Measurements from ENCODE around the gene ARL15. TPM values are rescaled to one million over a fixed set of nuclear protein-coding genes. Genes with fewer than 3 reads are reported as not detected.
"Not testable (repeated sequence)": the region's sequence is repeated elsewhere in the genome, so short reads cannot be mapped to it uniquely, and the experiment has no call there.

ARL15 gene
- total RNA-seq, 1 donor from 2014 or later: 24.3 TPM

DNA sequence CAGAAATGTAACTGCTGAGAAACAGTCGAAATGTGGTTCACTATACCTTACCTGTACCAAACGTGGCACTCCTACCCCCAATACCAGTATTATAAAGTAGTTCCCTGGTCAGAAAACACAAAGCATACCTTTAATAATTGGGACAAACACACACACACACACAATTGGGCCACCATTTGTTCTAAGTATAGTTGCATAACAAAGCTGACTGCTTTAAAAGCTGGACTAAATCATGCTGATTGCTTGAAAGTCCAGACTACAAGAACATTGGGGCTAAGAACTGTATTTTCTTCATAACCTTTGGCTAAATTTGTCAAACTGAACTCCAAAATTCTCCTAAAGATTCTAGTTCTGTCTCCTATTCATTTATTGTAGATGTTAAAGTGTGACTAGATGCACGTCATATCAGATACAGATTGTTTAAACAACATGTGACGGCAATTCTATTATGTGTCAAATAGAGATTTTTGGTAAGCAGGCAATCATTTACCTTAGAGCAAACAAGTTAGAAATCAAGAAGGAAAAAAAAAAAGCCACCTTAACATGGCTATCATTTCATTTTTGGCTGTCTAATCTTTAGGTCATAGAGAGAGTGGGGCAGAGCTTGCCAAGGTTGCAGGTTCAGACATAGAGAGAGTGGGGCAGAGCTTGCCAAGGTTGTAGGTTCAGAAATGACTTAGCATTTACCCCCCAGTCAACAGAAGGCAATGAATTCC is 265.1 kb downstream of the ARL15 start:
- DNase-seq (ENCODE audit: low spot score): no peak

DNA sequence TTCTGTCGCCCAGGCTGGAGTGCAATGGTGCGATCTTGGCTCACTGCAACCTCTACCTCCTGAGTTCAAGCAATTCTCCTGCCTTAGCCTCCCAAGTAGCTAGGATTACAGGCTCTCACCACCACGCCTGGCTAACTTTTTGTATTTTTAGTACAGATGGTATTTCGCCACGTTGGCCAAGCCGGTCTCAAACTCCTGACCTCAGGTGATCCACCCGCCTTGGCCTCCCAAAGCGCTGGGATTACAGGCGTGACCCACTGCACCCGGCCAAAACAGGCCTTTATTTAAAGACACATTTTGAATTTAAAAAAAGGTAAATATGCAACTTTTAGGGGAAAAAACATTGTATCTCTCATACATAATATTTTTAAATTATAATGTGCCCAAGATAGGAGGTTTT is 266.1 kb downstream of the ARL15 start:
- not testable (repeated sequence) for DNase-seq (ENCODE audit: low spot score)

DNA sequence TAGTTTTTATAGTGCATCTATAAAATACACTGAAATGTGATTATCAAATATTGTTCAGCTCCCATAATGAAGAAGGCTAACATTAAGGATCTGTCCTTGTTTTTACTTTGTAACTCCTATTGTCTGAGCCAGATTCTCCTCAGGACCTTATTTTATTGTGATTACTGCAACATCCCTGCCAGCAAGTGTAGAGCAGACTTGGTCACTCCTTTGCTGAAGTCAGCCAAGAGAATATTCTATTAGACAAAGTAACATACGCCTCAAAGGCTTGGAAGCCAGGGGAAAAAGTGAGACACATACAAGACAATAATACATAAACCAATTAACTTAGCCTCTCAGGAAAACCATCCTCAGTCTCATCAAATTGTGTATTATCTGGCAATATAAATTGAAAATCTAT is 269.6 kb downstream of the ARL15 start:
- DNase-seq (ENCODE audit: low spot score): no peak

DNA sequence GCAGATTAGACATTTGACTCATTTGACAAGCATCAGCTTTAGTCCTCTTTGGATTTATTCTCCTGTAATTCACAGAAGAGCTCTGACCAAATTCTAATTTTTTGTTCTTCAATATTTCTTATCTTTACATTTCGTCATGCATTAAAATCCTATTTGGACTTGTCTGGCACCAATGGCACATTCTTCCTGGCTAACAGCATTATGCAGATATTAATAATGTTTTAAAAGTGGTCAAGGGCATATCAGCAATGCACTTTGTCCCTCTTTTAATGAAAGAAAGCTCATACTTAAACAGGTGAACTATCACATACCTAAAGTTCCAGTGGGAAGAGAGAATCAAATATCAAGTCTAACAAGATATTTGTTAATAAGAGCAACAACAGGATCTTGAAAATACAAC is 270.4 kb downstream of the ARL15 start:
- no peak for DNase-seq (ENCODE audit: low spot score)

DNA sequence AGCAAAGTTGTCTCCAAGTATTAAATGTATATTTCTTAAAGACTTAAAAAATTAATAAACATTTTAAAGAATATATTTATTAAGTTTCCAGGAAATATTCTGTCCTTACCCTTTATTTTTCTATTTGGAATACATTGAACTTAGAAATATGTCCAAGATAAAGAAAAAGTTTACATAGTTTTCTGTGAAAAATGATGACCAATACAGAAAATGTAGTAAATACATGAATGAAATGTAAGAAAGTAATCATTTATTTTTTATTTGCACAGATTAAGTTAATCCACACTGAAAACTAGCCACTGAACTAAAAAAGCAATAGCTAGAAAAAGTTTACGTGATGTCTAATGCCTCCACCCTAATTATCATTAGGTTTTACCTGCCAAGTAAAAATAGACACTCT is 273.2 kb downstream of the ARL15 start:
- no peak for DNase-seq (ENCODE audit: low spot score)

DNA sequence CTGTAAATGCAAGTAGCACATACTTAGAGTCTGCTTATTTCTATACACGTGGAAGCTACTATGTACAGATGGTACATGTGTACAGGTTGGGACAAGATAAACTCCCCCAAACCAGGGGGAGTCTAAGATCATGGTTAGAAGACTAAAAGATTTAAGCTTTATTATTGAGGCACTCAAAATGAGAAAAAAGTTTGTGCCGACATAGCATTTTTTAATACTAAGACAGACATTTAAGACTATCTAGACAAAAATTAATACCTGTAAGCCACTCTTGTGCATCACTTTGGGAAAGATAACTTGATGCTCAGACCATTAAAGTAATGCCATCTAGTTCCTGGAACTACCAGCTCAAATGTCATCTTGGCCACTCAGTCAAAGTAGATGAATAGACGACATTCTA is 279.4 kb downstream of the ARL15 start:
- no peak for DNase-seq (ENCODE audit: low spot score)

DNA sequence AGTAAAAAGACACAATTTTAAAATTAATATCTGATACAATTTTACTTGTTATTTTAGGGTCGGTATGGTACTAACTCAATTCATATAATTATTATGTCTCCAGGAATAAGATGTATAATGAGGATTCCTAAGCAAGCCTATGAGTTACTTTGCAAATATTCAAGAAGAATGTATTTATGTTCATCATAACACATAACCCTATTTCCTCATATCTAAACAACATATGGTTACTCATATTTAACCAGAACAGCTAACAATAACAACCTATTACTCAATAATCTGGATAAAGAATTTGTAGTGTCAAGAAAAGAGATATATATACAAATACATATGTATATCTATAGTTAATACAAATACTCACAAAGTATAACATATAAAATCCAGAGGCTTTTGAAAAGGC is 285.9 kb downstream of the ARL15 start:
- no peak for DNase-seq (ENCODE audit: low spot score)

DNA sequence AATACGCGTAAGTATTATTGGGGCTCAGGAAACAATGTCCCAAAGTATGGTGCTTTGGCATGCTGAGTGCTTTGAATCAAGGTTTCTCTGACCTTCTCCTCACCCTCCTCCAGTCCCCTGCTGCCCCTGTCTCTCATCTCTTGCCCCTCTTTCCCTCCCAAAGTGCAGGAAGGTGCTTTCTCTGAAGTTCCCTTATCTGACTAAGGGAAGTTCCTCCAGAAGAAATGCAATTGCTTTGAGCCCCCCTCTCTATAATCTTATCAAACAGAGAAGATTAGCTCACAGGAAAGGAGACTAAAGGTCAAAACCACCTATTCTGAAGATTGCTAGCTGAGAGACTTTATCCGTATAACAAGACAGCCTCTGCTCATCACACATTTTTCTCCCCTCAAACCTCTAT is 288.1 kb downstream of the ARL15 start:
- DNase-seq (ENCODE audit: low spot score): no peak

DNA sequence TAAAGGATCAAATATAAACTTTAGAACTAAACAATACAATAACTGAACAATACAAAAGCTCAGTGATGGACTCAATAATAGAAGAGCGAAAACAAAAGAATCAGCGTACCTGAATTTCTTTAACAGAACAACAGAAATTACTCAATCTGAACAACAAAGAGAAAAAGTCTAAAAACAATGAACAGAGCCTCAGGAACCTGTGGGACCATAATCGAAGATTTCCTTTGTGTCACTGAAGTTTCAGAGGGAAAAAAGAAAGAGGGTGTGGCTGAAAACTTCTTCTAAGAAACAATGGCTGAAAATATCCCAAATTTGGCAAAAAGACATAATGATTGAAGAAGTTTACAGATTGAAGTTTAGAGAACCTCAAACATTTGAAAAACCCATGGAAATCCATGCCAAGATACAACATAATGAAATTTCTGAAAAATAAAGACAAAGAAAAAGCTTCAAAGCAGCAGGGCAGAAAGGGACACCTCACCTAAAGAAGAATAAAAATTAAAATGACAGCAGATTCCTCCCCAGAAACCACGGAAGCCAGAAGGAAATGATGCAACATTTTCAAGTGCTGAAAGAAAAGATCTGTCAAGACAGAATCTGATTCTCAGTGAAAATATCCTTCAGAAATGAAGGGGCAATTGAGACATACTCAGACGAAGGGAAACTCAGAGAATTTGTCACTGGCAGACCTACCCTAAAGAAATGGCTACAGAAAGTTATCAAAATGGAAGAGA is 288.8 kb downstream of the ARL15 start:
- no peak for DNase-seq (ENCODE audit: low spot score)

DNA sequence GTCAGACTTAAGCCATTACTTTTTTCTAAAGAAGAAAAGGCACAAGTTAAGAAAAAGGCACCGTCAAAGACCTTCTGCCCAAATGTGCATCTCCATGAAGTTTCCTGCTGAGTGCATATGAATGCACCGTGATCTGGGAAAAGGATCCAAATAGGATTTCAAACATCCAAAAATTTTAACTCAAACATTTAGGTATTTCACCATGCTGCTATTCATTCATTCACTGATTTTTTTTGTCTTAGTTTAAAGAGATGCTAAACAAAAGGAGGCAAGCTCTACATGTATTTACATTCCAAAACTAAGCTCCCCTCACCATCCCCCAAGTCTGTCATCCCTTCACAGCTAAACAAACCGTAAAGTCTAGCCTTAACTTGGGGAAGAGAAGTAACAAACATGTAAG is 291.9 kb downstream of the ARL15 start:
- DNase-seq (ENCODE audit: low spot score): no peak

DNA sequence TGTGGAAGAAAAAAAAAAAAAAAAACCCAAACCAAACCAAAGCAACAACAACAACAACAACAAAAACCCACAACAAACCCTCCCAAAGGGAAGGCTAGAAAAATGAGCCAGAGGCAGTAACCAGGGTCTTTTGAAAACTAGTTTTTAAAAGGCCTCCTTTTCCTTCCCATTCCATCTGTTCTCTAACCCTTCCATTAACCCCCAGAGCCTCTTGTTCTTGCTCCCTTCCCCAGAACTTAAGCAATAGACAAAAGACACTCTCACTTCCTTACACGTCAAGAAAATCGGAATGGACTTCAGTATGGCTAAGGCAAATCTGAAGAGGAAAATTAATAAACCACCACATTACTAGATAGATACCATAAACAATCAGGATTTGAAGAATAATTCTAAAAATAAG is 292.8 kb downstream of the ARL15 start:
- DNase-seq (ENCODE audit: low spot score): no peak

DNA sequence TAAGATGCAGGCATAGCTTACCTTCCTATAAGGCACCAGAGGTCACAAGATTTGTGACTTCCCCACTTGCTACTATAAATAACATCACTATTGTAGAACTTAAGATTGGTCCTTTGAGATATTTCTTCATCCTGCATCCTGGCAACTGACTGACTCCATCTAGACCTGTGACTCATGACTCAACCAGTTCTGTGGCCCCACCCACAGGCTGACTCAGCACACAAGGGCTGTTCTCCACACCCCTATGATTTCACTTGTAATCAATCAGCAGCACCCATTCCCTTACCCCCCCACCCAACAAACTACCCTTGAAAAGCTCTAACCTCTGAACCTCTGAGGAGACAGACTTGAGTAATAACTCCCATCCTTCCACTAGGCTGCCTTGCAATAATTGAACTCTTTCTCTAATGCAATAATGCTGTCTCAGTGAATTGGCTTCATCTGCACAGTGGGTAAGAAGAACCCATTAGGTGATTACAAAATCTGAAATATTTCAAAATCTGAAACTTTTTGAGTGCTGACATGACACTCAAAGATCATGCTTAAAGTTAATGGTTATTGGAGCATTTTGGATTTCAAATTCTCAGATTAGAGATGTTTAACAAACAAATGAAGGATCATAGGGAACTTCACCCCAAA is 296.7 kb downstream of the ARL15 start:
- DNase-seq (ENCODE audit: low spot score): no peak

DNA sequence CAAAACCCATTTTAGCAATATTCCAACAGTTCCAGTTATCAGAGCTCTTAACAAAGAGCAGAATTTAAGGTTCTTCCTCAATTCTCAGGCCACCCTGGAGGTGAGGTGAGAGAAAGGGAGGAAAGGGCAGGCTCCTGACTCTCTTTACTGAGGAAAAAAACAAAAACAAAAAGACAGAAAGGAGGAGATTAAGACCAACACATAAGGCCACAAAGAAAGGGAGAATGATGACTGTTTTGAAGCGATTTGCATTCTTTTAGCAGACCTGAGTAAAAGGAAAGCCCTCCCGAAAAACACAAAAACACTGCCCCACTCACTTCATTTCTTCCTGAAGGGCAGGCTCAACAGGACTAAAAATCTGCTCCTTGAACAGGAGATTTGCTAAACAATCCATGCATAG is 300.5 kb downstream of the ARL15 start:
- DNase-seq (ENCODE audit: low spot score): no peak

DNA sequence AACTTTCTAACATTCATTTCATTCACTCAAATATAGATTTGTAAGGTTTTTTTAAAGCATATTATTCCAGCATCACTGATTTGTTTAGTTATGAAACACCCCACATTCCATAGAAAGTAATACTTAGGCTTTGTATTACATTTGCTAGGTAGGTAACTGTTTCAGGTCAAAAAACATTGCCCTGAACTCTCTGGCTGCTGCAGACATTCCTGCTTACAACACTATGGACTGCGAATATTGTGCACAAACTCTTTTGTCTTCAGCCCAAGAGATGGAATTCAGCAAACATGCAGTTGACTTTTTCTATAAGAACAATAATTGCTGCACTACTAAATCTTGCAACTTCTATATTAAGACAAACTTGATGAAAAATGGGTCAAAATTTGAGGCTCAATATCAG is 301.0 kb downstream of the ARL15 start:
- no peak for DNase-seq (ENCODE audit: low spot score)

DNA sequence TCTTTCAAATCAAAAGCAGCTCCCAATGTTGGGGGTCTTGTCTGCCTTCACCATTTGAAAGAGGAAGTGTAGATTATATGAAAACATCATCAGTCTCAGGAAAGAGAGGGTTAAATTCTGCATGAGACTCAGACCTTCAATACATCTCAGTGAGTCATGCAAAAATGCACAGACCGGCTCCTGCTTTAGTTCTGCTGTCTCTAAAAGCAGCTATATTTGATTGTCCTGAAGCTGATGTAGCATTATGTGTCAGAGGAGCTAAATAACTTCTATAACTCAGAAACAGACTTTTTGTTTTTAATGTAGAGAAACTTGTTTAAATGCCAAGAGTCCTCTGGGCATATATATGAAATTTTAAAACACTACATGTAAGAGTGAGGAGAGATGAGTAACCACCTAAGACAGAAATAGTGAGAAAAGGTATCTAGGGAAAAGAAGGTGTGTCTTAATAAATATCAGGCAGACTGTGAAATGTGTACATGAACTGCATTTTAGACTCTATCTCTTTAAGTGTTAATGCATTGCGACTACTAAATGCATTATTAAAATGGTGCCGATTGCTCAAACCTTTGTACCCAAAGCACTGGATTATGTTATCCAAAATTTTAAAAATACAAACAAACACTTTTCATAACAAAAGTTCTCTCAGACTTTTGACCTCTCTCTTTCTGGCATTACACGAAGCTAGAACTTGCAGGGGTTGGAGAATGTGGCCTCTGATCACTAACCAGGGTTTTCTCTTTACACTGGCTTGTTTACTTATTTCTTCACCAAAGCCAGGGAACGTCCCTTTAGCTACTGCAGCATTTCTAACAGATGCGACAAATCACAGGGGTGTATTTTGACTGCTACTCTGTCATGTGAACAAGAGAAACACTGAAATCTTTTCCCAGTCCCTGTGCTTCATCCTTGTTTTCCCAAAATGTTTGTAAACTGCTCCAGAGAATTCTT is 302.3 kb downstream of the ARL15 start:
- no peak for DNase-seq (ENCODE audit: low spot score)

DNA sequence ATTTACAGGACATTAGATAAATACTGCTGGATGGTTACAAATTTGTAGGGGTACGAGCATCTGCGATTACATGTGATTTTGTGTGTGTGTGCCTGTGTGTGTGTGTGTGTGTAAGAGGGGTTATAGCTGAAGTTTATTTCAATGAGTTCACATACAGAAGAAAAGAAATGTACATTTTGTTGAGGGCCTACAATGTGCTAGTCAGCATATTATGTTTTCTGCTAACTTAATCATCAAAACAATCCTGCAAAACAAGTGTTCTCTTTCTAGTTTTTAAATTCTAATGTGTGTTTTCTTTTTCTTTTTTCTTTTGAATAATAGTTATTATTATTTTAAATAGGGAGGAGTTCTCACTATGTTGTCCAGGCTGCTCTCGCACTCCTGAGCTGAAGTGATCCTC is 305.7 kb downstream of the ARL15 start:
- no peak for DNase-seq (ENCODE audit: low spot score)

DNA sequence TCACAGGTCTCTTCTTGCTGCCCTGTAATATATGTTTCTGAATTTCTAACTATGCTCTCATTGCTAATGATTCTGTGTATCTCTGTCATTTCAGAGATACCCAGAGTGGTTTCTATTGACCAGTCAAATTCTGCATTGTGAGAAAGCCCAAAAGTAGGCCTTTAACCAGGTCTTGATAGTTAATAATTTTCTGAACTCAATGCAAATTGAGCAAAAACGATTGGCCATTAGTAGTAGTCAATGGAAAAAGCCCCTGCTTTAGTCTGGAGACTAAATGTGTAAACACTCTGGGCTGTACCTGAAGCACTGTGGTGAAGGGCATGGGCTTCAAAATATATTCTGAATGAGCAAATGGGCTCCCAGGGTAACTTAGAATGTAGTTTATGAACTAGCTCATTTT is 307.6 kb downstream of the ARL15 start:
- no peak for DNase-seq (ENCODE audit: low spot score)

DNA sequence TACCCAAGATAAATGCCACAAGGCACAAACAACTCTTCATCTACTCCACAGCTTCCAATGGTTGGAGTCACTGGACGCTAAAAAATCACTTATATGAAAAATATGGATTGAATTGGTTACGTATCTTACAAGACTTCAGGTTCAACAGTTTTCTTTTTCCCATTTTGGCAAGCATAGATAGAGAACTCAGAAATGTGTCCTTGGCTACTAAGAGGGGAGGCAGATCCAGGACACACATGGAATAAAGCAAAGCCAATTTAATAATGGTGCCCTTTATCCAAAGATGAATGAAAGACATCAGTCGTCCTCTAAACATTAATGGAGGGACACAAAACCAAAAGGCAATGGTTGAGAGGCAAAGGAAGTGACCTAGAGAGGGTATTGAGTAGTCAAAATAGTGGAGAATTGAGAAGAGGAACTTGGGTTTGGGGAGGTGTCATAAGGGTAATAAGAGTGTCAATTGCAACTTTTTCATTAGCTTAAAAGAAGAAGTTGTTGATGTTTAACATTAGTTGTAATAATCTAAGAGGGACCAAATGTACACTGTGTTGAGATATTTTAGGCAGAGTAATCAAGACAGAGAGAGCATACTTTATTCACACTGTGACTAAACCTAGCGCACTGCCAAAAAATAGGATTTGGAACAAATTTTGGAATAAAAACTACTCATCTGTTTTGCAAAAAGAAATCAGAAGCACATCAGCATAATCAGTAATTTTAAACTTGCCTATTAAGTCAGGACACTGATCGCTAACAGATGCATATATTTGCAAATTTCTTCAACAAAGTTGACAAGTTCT is 308.2 kb downstream of the ARL15 start:
- DNase-seq (ENCODE audit: low spot score): no peak

DNA sequence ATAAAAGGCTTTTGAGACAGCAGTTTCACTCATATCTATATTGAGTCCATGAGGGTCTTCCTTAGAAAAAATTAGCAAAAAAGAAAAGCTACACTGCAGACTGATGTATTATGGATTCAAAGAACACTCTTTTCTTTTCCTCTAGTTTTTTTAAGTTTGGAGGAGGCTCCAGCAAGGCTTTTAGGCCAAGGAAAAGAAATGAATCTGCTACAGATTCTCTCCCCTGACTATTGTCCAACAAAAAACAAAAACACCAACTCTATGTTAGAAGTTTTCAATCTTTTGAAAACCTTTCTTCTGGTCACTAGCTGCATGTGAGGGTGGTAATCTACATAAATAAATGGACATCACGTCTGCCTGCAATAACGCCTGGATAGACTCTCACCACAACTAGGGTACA is 310.4 kb downstream of the ARL15 start:
- DNase-seq (ENCODE audit: low spot score): no peak

DNA sequence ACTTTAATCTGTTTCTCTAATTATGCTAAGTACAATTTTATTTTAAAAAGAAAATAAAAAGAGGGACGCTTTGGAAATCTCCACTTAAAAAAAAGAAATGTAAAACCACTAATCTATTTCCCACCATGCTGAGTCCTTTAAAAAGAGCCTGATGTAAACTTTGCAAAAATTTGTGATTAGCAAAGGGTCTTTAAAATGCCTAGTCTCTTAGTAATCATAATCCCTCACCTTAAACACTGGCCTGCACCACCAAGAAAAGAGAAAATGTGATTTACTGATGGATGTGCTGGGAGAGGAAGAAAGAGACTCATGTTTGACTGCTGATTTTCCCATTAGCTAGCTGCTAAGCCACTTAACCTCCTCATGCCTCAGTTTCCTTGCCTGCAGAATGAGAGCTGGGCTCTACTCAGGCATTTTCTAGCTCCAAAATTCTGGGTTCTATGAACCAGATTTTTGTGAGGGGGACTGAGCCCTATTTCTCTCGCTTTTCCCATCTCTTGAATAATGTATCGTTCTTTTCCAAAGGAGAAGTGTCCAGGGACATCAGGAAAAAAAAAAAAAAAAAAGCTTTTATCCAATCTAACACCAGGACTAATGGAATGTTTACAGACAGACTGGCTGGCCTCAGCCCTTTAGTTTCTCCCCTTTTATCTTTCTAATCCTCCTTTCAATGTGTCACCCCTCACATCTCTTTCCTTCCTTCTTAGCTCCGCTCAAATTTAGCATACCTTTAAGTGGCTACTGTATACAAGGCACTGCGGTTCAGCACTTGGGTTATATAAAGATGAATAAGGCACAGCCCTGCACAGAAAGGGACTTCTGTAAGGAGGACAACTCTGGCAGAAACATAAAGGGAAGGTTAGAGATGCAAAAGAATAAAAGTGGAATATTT is 312.4 kb downstream of the ARL15 start:
- DNase-seq (ENCODE audit: low spot score): no peak

Measured in mesenteric fat pad (tissue), 1 donor.